Measurements from ENCODE around the gene SCAF1. TPM values are rescaled to one million over a fixed set of nuclear protein-coding genes. Genes with fewer than 3 reads are reported as not detected.

Gene SCAF1
- polyA plus RNA-seq, 1 donor from 2014 or later, result 11.9 TPM

DNA sequence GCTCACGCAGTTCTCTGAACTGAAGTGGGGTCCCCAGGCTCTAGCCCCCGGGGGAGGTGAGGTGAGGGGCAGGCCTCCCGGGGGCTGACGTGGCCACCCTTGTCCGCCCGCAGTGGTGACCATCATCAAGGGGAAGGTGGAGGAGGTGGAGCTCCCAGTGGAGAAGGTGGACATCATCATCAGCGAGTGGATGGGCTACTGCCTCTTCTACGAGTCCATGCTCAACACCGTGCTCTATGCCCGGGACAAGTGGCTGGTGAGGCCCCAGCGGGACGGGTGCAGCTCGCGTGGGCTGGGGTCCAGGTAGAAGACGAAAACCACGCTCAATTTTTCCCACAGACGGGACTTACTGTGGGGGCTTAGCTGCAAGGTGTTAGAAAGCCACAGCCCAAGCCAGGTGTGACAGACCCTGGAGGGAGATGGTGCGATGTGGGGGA is 41.8 kb downstream of the SCAF1 start:
- no peak overlapping the region for H3K4me3 ChIP-seq (ENCODE audit: low read length)
- TF ChIP-seq, protein P1, sequence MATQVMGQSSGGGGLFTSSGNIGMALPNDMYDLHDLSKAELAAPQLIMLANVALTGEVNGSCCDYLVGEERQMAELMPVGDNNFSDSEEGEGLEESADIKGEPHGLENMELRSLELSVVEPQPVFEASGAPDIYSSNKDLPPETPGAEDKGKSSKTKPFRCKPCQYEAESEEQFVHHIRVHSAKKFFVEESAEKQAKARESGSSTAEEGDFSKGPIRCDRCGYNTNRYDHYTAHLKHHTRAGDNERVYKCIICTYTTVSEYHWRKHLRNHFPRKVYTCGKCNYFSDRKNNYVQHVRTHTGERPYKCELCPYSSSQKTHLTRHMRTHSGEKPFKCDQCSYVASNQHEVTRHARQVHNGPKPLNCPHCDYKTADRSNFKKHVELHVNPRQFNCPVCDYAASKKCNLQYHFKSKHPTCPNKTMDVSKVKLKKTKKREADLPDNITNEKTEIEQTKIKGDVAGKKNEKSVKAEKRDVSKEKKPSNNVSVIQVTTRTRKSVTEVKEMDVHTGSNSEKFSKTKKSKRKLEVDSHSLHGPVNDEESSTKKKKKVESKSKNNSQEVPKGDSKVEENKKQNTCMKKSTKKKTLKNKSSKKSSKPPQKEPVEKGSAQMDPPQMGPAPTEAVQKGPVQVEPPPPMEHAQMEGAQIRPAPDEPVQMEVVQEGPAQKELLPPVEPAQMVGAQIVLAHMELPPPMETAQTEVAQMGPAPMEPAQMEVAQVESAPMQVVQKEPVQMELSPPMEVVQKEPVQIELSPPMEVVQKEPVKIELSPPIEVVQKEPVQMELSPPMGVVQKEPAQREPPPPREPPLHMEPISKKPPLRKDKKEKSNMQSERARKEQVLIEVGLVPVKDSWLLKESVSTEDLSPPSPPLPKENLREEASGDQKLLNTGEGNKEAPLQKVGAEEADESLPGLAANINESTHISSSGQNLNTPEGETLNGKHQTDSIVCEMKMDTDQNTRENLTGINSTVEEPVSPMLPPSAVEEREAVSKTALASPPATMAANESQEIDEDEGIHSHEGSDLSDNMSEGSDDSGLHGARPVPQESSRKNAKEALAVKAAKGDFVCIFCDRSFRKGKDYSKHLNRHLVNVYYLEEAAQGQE (IDR thresholded peaks at IDR 0.05; ENCODE audit: borderline replicate concordance), result no peak
- no peak for TF ChIP-seq RAD21 (conservative IDR thresholded peaks at IDR 0.05)
- TF ChIP-seq SMC3 (conservative IDR thresholded peaks at IDR 0.05; ENCODE audit: poor library complexity), result no peak
- peaks cover 21% of the 10 kb centered on the region for H3K79me2 ChIP-seq (replicated peaks; ENCODE audit: insufficient read depth, low read length)

DNA sequence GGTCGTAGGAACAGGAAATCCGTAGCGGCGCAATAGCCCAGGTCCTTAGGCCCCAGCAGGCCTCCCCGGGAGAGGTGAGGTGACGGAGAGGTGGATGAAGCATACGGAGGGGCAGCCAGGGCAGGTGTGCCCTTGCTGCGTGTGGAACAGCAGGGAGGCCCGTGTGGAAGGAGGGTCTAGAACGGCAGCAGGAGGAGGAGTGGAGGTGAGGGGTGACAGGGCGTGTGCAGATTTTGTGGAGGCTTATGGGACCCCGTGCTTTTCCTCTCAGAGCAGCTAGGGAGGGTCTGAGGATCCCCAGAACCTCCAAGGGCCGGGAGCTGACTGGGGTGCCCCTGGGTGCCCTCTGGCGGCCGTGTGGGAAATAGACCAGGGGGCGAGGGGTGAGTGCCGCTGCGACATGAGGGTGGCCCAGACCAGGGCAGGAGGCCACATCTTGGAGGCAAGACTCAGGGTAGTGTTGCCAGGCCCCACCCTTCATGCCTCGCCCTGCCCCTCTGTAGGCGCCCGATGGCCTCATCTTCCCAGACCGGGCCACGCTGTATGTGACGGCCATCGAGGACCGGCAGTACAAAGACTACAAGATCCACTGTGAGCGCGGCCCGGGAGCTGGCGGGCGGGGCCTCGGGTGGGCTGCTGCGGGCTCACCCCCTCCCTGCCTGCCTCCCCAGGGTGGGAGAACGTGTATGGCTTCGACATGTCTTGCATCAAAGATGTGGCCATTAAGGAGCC is 42.4 kb downstream of the SCAF1 start:
- Histone ChIP-seq H3K4me3 (ENCODE audit: low read length) (no peak overlapping the region), H3K36me3 (ENCODE audit: insufficient read depth, low read length) (no peaks in the 10 kb centered on the region), H3K27me3 (ENCODE audit: insufficient read depth, low read depth, low read length) (no peaks in the 10 kb centered on the region), H3K27ac (ENCODE audit: low read length) (no peak overlapping the region), H4K20me1 (ENCODE audit: insufficient read depth) (no peaks in the 10 kb centered on the region), H2AFZ (ENCODE audit: low read depth, low read length) (no peak overlapping the region), H3K9me2 (ENCODE audit: insufficient read depth, low read length) (no peaks in the 10 kb centered on the region), H3K79me2 (replicated peaks; ENCODE audit: insufficient read depth, low read length) (peaks cover 16% of the 10 kb centered on the region), H3K9ac (ENCODE audit: low read length) (no peak overlapping the region), H3K9me3 (ENCODE audit: low read length) (no peaks in the 10 kb centered on the region), H3F3A (ENCODE audit: insufficient read depth, low read length, poor library complexity, severe bottlenecking) (no peaks in the 10 kb centered on the region), H3K4me2 (ENCODE audit: low read length) (no peak overlapping the region)
- TF ChIP-seq, protein P1 (IDR thresholded peaks at IDR 0.05; ENCODE audit: borderline replicate concordance), result no peak

More for the DNA sequence above, 41.8 kb downstream of the SCAF1 start:
- H3K9me3 ChIP-seq (ENCODE audit: low read length), result no peaks in the 10 kb centered on the region
- H3F3A ChIP-seq (ENCODE audit: insufficient read depth, low read length, poor library complexity, severe bottlenecking), result no peaks in the 10 kb centered on the region
- no peaks in the 10 kb centered on the region for H3K27me3 ChIP-seq (ENCODE audit: insufficient read depth, low read depth, low read length)
- H3K9ac ChIP-seq (ENCODE audit: low read length), result no peak overlapping the region
- no peak overlapping the region for H3K4me2 ChIP-seq (ENCODE audit: low read length)
- H3K9me2 ChIP-seq (ENCODE audit: insufficient read depth, low read length), result no peaks in the 10 kb centered on the region
- no peak overlapping the region for H3K27ac ChIP-seq (ENCODE audit: low read length)
- no peaks in the 10 kb centered on the region for H4K20me1 ChIP-seq (ENCODE audit: insufficient read depth)
- no peaks in the 10 kb centered on the region for H3K36me3 ChIP-seq (ENCODE audit: insufficient read depth, low read length)
- H2AFZ ChIP-seq (ENCODE audit: low read depth, low read length), result no peak overlapping the region

DNA sequence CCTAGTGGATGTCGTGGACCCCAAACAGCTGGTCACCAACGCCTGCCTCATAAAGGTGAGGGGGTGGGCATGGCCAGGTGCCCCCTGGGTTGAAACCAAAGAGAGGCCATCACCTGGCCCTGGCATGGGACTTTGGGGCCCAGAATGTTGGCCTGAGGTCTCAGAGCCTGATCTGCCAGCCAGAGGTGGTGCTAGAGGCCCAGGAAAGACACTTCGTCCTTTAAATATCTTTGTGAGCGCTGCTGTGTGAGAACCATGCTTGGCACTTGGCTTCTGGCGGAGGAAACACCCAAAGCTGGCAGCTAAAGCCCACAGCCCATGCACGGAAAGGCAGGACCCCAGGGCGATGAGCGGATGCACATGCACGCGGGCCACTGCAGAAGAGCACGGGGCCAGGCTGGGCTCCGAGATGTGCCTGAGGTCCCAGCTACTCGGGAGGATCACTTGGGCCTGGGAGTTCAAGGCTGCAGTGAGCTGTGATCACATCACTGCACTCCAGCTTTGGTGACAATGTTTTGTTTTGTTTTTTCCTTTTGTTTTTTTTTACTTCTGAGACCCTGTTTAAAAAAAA is 43.1 kb downstream of the SCAF1 start:
- H3K36me3 ChIP-seq (ENCODE audit: insufficient read depth, low read length), result no peaks in the 10 kb centered on the region
- no peaks in the 10 kb centered on the region for H3K9me2 ChIP-seq (ENCODE audit: insufficient read depth, low read length)
- H3K79me2 ChIP-seq (replicated peaks; ENCODE audit: insufficient read depth, low read length), result peaks cover 9% of the 10 kb centered on the region
- H3K27me3 ChIP-seq (ENCODE audit: insufficient read depth, low read depth, low read length), result no peaks in the 10 kb centered on the region
- H2AFZ ChIP-seq (ENCODE audit: low read depth, low read length), result no peak overlapping the region
- no peak overlapping the region for H3K9ac ChIP-seq (ENCODE audit: low read length)
- H3F3A ChIP-seq (ENCODE audit: insufficient read depth, low read length, poor library complexity, severe bottlenecking), result no peaks in the 10 kb centered on the region
- no peak overlapping the region for H3K4me2 ChIP-seq (ENCODE audit: low read length)
- H3K27ac ChIP-seq (ENCODE audit: low read length), result no peak overlapping the region
- no peaks in the 10 kb centered on the region for H4K20me1 ChIP-seq (ENCODE audit: insufficient read depth)
- no peaks in the 10 kb centered on the region for H3K9me3 ChIP-seq (ENCODE audit: low read length)
- H3K4me3 ChIP-seq (ENCODE audit: low read length), result no peak overlapping the region
- TF ChIP-seq EZH2 (IDR thresholded peaks at IDR 0.05; ENCODE audit: borderline replicate concordance, insufficient read depth, low read length, poor library complexity, severe bottlenecking) (no peak), EP300 (conservative IDR thresholded peaks at IDR 0.05; ENCODE audit: poor library complexity, severe bottlenecking) (no peak), TAF1 (IDR thresholded peaks at IDR 0.05; ENCODE audit: low read depth) (no peak), POLR2AphosphoS5 (IDR thresholded peaks at IDR 0.05) (no peak), RAD21 (conservative IDR thresholded peaks at IDR 0.05) (no peak), SMC3 (conservative IDR thresholded peaks at IDR 0.05; ENCODE audit: poor library complexity) (no peak)
- TF ChIP-seq, protein P1 (IDR thresholded peaks at IDR 0.05; ENCODE audit: borderline replicate concordance), result no peak
- TF ChIP-seq, protein P2, sequence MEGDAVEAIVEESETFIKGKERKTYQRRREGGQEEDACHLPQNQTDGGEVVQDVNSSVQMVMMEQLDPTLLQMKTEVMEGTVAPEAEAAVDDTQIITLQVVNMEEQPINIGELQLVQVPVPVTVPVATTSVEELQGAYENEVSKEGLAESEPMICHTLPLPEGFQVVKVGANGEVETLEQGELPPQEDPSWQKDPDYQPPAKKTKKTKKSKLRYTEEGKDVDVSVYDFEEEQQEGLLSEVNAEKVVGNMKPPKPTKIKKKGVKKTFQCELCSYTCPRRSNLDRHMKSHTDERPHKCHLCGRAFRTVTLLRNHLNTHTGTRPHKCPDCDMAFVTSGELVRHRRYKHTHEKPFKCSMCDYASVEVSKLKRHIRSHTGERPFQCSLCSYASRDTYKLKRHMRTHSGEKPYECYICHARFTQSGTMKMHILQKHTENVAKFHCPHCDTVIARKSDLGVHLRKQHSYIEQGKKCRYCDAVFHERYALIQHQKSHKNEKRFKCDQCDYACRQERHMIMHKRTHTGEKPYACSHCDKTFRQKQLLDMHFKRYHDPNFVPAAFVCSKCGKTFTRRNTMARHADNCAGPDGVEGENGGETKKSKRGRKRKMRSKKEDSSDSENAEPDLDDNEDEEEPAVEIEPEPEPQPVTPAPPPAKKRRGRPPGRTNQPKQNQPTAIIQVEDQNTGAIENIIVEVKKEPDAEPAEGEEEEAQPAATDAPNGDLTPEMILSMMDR (IDR thresholded peaks at IDR 0.05; ENCODE audit: poor library complexity, severe bottlenecking), result no peak
